ENCODE results near the gene KMT5C. TPM values are rescaled to one million over a fixed set of nuclear protein-coding genes. Genes with fewer than 3 reads are reported as not detected.

Gene KMT5C
- total and polyA plus RNA-seq, 2 donors = 9.3 to 10.2 TPM

DNA sequence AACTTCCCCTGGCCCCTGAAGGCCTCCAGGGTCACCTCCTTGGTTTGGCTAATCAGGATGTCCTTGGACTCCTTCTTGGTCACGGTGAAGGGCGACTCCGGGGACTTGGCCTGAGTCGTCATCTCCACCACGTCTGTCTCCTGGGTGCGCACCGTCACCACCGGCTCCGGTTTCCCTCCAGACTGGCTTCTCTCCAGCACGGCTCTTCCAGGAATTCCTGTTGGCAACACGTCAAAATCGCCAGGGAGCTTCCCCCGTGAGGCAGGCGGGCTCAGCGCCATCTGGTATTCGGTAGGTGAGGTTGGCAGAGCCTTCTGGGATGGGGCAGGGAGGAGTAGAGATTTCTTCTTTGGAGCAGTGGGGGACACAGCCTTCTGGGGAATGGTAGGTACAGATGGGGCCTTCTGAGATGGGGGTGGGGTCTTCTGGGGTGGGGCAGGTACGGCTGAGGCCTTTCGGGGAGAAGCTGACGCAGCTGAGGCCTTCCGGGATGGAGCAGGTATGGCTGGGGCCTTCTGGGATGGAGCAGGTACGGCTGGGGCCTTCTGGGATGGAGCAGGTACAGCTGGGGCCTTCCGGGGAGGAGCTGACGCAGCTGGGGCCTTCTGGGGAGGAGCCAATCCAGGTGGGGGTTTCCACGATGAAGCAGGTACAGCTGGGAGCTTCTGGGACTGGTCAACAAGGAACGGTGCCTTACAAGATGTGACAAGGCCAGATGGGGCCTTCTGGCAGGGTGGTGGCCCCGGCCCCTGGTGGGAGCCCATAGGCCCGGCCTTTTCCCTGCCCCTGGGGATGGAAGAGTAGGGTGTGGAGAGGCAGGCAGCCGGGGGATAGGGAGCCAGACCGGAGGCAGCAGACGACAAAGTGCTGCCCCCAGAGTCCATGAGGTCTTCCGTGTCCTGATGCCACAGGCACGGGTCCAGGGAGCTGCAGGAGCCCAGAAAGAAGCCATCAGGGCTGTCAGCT is 19.6 kb downstream of the KMT5C start:
- 72% methylated on average over 32 of the region's 32 CpGs for WGBS
- DNase-seq (ENCODE audit: extremely low spot score) = no peak
- H3K27ac ChIP-seq (ENCODE audit: low read depth) = no peak overlapping the region
- no peak overlapping the region for H3K4me3 ChIP-seq (ENCODE audit: low read depth, low read length)
- no peaks in the 10 kb centered on the region for H3K4me1 ChIP-seq (ENCODE audit: insufficient read depth)
- H3K36me3 ChIP-seq (ENCODE audit: insufficient read depth) = no peaks in the 10 kb centered on the region

DNA sequence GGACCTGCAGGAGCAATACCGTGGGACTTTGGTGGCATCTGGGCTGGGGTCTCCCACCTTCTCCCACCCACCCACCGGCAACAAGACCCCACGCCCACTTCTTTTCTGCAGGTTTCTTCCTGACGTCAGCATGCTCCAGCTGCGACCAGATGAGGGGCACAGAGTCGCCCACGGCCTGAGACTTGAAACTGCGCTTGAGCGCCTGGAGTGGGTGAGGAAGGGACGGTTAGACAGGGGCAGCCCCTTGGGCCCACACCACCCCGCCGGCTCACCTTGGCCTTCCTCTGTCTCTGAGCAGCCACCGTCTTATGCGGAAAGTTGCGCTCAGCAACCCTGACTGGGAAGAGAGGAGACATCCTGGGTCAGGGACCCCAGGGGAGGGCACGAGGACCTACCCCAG is 21.2 kb downstream of the KMT5C start:
- Histone ChIP-seq H3K4me1 (ENCODE audit: insufficient read depth) (no peaks in the 10 kb centered on the region), H3K27ac (ENCODE audit: low read depth) (no peak overlapping the region), H3K36me3 (ENCODE audit: insufficient read depth) (no peaks in the 10 kb centered on the region), H3K4me3 (ENCODE audit: low read depth, low read length) (no peak overlapping the region)
- no peak for DNase-seq (ENCODE audit: extremely low spot score)
- WGBS = 92% methylated on average over 16 of the region's 16 CpGs

DNA sequence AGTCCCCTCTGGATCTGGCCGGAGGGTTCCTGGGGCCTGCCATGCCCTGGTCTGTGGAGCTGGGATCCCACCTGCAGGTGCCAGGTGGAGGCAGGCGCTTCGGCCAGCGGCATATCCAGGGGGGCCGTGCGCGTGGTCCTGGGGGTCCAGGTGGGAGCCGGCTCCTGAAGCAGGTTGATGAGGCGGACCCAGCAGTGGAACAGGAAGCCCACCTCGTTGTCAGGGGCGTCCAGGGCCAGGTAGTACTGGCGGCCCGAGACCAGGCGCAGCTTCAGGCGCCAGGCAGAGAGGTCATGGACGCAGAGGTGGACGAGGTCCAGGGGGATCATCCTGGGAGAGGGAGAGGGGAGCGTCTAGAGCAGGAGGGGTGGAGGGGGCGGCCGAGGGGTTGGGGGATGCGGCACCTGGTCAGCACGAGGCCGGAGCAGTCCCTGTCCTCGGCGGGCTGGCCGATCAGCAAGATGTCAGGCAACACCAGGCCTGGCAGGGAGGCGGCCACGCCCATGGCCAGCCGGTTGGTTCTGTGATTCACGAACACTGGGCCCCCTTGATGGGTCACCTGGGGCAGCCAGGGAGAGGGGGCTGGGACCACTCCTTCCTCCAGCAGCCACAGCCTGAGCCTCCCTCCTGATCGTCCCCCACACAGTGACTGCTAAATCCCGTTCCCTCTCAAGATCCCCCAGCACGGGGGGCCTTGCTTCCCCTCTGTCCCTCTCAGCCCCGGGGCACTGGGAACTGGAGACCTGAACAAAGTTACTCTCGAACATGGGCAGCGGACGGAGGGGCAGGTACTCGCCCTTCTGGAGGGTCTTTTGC is 22.7 kb downstream of the KMT5C start:
- 72% methylated on average over 38 of the region's 38 CpGs for WGBS
- Histone ChIP-seq H3K27ac (ENCODE audit: low read depth) (no peak overlapping the region), H3K4me1 (ENCODE audit: insufficient read depth) (no peaks in the 10 kb centered on the region), H3K4me3 (ENCODE audit: low read depth, low read length) (no peak overlapping the region), H3K36me3 (ENCODE audit: insufficient read depth) (no peaks in the 10 kb centered on the region)
- no peak for DNase-seq (ENCODE audit: extremely low spot score)

DNA sequence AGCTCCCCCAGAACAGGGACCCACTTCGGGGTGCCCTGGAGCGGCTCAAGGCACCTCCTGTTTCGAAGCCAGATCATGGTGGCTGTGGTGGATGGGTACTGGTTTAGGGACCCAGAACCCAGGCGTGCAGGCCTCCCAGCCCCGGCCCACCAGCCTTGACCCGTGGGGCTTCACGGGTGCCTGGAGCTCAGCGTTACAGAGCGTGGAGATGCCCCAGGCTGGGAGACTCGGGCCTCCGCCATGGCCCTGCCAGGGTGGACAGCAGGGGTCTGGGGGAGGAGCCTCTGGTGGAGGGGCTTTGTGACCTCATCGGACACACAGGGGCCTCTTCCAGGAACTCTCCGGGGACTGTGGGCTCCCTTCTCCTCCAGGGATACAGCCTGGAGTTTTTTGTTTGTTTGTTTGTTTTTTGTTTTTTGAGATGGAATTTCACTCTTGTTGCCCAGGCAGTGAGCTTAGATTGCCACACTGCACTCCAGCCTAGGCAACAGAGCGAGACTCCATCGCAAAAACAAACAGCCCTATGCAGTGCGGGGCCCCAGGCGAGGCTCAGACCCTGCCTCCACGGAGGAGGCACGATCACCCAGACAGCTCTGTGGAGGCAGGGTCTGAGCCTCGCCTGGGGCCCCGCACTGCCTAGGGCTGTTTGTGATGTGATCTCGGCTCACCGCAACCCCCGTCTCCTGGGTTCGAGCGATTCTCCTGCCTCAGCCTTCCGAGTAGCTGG is 23.5 kb downstream of the KMT5C start, which contains the start of gene GARIN5B:
Gene GARIN5B, minus strand, starts transcription at position 271 of the 727 bp plus-strand sequence. Its CDS starts 194 bp downstream, at position 77.
- 74% methylated on average over 27 of the region's 27 CpGs for WGBS

DNA sequence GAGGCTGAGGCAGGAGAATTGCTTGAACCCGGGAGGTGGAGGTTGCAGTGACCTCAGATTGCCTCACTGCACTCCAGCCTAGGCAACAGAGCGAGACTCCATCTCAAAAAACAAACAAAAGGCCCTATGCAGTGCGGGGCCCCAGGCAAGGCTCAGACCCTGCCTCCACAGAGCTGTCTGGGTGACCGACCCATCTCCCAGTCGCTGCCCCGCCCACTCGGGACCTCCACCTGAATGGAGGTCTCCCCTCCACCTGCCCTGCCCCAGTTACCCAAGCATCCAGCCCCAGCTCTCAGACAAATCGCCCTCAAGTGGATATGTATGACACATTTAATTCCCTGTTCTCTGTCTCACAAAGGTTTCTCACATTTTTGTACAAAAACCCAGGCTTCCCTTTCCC is 25.6 kb downstream of the KMT5C start:
- 87% methylated on average over 8 of the region's 8 CpGs for WGBS
- Histone ChIP-seq H3K4me3 (ENCODE audit: low read depth, low read length) (no peak overlapping the region), H3K27ac (ENCODE audit: low read depth) (no peak overlapping the region), H3K36me3 (ENCODE audit: insufficient read depth) (no peaks in the 10 kb centered on the region), H3K4me1 (ENCODE audit: insufficient read depth) (peaks cover 1% of the 10 kb centered on the region)
- DNase-seq (ENCODE audit: extremely low spot score) = no peak

More for the DNA sequence above, 23.5 kb downstream of the KMT5C start, which contains the start of gene GARIN5B:
- H3K36me3 ChIP-seq (ENCODE audit: insufficient read depth) = no peaks in the 10 kb centered on the region
- no peak within 1 kb of the TSS for H3K27ac ChIP-seq (ENCODE audit: low read depth)
- DNase-seq (ENCODE audit: extremely low spot score) = no peak
- no peaks in the 10 kb centered on the region for H3K4me1 ChIP-seq (ENCODE audit: insufficient read depth)
- H3K4me3 ChIP-seq (ENCODE audit: low read depth, low read length) = no peak within 1 kb of the TSS

DNA sequence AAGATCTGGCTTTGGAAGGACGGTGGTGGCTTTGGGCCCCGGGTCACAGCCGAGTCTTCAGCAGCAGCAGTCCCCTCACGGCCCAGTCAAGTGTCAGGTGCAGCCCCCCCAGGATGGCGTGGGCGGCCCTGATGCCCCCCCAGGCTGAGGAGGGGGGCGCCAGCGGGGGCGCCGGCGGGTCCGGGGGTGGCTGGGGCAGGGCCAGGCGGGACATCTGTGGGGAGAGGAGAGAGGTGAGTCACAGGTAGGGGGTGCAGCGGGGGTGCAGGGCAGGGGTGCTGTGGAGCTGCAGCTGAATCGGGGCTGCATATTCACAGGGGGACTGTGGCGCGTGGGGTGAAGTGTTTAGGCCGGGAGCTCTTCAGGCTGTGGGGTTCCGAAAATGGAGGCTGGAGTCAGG is 26.3 kb downstream of the KMT5C start:
- no peak for DNase-seq (ENCODE audit: extremely low spot score)
- Histone ChIP-seq H3K4me1 (ENCODE audit: insufficient read depth) (peaks cover 1% of the 10 kb centered on the region), H3K27ac (ENCODE audit: low read depth) (no peak overlapping the region), H3K36me3 (ENCODE audit: insufficient read depth) (no peaks in the 10 kb centered on the region), H3K4me3 (ENCODE audit: low read depth, low read length) (no peak overlapping the region)
- WGBS = 75% methylated on average over 19 of the region's 19 CpGs

DNA sequence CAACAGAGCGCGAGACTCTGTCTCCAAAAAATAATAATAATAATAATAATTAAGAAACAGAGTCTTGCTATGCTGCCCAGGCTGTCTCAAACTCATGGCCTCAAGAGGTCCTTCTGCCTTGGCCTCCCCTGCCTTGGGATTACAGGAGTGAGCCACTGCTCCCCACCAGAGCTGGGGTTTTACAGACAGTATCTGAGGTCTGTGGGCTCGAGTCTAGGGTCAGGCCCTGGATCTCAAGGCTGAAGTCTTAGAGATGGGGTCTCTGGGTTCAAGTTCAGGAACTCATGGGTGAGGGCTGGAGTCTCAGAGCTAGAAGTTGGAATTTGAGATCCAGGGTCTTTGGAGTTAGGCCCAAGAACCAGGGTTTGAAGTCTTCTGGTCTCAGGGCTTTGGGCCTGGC is 27.1 kb downstream of the KMT5C start:
- Histone ChIP-seq H3K4me1 (ENCODE audit: insufficient read depth) (peaks cover 1% of the 10 kb centered on the region), H3K36me3 (ENCODE audit: insufficient read depth) (no peaks in the 10 kb centered on the region), H3K27ac (ENCODE audit: low read depth) (no peak overlapping the region), H3K4me3 (ENCODE audit: low read depth, low read length) (no peak overlapping the region)
- DNase-seq (ENCODE audit: extremely low spot score) = no peak
- WGBS = 77% methylated on average over 3 of the region's 3 CpGs

DNA sequence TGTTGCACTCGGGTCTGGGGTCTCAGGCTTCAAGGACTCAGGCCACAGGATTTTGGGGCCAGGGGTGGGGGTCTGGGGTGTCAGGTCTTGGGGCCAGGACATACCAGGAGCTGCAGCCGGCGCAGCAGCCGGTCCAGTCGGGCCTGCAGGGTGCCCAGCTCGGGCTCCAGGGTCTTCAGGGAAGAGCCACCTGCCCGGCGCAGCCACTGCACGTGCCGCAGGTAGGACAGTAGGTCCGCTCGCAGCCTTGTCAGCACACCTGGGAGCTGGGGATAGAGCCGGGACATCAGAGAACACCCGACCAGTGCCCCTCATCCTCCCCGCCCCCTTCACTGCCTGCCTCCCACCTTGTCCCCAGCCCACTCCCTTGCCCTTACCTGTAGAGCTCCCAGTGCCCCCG is 28.4 kb downstream of the KMT5C start:
- H3K4me3 ChIP-seq (ENCODE audit: low read depth, low read length) = no peak overlapping the region
- no peak for DNase-seq (ENCODE audit: extremely low spot score)
- peaks cover 1% of the 10 kb centered on the region for H3K4me1 ChIP-seq (ENCODE audit: insufficient read depth)
- no peak overlapping the region for H3K27ac ChIP-seq (ENCODE audit: low read depth)
- H3K36me3 ChIP-seq (ENCODE audit: insufficient read depth) = no peaks in the 10 kb centered on the region
- 88% methylated on average over 16 of the region's 16 CpGs for WGBS

DNA sequence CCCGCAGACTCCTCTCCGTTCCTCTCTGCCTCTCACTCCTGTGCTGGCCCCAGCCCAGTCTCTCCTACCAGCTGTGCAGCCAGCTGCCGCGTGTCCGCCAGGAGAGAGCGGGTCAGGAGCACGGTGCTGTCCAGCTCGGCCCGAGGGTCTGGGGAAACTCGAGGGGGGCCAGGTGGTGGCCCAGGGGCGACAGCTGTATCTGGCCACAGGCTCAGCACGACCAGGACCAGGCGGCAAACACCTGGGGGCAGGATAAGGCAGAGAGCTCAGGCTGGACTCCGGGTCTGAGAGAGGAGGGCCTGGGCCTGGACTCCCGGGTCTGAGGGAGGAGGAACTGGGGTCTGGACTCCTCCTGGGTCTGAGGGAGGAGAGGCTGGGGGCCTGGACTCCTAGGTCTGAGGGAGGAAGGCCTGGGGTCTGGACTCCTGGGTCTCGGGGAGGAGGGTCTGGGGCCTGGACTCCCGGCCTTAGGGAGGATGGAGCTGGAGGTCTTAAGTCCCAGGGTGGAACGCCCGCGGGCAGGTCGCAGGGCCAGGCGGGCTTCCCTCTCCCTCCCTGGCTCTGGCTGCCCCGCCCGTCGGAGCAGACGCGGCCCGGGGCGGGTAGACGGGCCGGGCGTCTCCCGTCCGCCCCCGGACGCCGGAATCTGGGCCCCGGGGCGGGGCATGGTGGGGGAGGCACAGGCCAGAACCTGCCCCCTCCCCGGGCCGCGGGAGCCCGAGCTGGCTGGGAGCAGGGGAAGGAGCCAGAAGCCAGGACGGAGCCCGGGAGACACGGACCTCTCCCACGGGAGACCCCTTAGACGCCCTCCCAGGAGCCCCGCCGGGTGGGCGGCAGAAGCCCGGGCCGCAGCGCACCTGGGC is 29.3 kb downstream of the KMT5C start:
- WGBS = 9% methylated on average over 54 of the region's 54 CpGs
- DNase-seq (ENCODE audit: extremely low spot score) = no peak
- Histone ChIP-seq H3K36me3 (ENCODE audit: insufficient read depth) (no peaks in the 10 kb centered on the region), H3K27ac (ENCODE audit: low read depth) (no peak overlapping the region), H3K4me3 (ENCODE audit: low read depth, low read length) (peak overlapping the region; percentile 32), H3K4me1 (ENCODE audit: insufficient read depth) (peaks cover 1% of the 10 kb centered on the region)

DNA sequence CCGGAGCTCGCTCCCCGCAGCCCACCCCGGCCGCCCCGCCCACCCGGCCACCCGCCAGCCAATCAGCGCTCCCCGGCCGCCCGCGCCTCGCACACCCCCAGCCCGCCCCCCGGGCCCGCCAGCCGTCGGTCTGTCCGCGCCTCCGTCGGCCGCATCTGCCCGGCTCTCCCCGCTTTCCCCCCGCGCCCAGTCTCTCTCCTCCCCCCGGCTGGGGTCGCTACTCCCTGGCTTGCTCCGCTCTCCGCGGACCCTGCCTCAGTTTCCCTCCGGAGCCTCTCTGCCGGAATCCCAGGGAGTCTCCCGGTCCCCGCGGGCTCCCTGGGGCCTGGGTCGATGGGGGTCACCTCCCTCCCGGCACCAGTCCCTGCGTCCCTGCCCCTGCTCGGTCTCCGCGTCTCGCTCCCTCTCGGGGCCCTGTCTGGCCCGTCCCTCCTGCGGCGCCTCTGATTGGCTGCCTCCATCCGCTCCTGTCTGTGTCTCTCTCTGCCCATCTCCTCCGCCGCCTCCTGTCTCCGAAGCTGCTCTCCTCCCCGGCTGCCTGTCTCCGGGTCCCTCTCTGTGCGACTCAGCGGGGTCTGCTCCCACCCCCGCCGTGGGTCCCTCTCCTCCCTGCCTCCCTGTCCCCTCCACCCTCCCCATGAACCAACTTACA is 30.1 kb downstream of the KMT5C start:
- Histone ChIP-seq H3K27ac (ENCODE audit: low read depth) (no peak overlapping the region), H3K36me3 (ENCODE audit: insufficient read depth) (no peaks in the 10 kb centered on the region), H3K4me1 (ENCODE audit: insufficient read depth) (peaks cover 1% of the 10 kb centered on the region), H3K4me3 (ENCODE audit: low read depth, low read length) (peak overlapping the region; percentile 32)
- no peak for DNase-seq (ENCODE audit: extremely low spot score)
- WGBS = 1% methylated on average over 58 of the region's 59 CpGs

DNA sequence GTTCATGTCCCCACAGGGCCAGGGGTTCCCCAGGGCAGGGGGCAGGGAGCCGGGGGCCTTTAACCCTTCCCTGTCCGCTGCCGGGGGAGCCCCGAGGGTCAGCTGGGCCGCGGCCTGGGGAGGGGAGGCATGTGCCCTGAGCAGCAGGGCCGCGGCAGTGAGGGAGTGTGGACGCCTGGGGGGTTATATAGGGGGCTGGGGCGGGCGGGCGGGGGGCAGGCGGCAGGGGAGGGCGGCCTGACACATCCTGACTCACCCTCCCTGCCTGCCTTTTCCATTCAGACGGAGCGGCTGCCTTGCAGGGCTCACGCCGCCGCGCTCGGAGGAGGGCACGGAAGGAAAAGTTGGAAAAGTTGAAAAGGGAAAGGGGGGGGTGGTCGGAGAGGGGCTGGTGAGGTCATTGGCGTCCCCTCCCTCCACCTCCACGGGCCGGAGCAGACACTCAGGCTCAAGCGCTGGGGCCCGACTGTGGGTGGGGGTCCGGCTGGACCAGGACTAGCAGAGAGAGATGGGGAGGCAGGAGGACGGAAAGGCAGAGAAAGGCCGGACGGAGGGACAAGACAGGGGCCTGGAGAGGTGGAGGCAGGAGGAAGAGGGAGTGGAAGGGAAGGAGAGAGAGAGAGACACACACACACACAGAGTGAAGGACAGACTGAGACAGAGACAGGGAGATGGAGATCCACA is 30.8 kb downstream of the KMT5C start, which contains the start of gene IL11:
Gene IL11, minus strand, starts transcription at position 159 of the 684 bp plus-strand sequence. Its CDS starts 153 bp downstream, at position 6.
- H3K27ac ChIP-seq (ENCODE audit: low read depth) = no peak within 1 kb of the TSS
- no peak for DNase-seq (ENCODE audit: extremely low spot score)
- H3K36me3 ChIP-seq (ENCODE audit: insufficient read depth) = no peaks in the 10 kb centered on the region
- H3K4me1 ChIP-seq (ENCODE audit: insufficient read depth) = peaks cover 1% of the 10 kb centered on the region
- peak within 1 kb of the TSS; percentile 32 for H3K4me3 ChIP-seq (ENCODE audit: low read depth, low read length)
- 10% methylated on average over 32 of the region's 32 CpGs for WGBS
